GM23248 (cell line): ENCODE results near the gene MKI67. TPM values are rescaled to one million over a fixed set of nuclear protein-coding genes. Genes with fewer than 3 reads are reported as not detected.

ENCODE experiments used
- DNase-seq: peaks from one replicate; pipeline ENCODE4 v3.0.0-alpha.2; 2015
- H2AFZ ChIP-seq: fragments of 200-600 bp; sonication (generic); 2 replicates; pipeline ENCODE4 v1.6.1; 2016; ENCODE audit warnings: antibody characterized with exemption
- H3F3A ChIP-seq: fragments of 200-600 bp; sonication (generic); 2 replicates; pipeline ENCODE4 v1.6.1; 2016; ENCODE audit warnings: mild to moderate bottlenecking, antibody characterized with exemption, mixed run types; ENCODE audit not compliant: insufficient read depth
- H3K27ac ChIP-seq: fragments of 200-600 bp; sonication (generic); 2 replicates; pipeline ENCODE4 v1.5.1; 2016; ENCODE audit warnings: mild to moderate bottlenecking
- H3K27me3 ChIP-seq: fragments of 200-600 bp; sonication (generic); replicated peaks from 2 replicates; pipeline ENCODE4 v1.6.1; 2016; ENCODE audit warnings: mild to moderate bottlenecking; ENCODE audit not compliant: insufficient read depth
- H3K36me3 ChIP-seq: fragments of 200-600 bp; sonication (generic); 2 replicates; pipeline ENCODE4 v1.6.1; 2016; ENCODE audit warnings: low read depth, mild to moderate bottlenecking
- H3K4me1 ChIP-seq: fragments of 200-600 bp; sonication (generic); 2 replicates; pipeline ENCODE4 v1.6.1; 2016; ENCODE audit warnings: mild to moderate bottlenecking; ENCODE audit not compliant: insufficient read depth
- H3K4me2 ChIP-seq: fragments of 200-600 bp; sonication (generic); one replicate; pipeline ENCODE4 v1.6.1; 2016; ENCODE audit warnings: mild to moderate bottlenecking; ENCODE audit not compliant: unreplicated experiment
- H3K4me3 ChIP-seq: fragments of 200-600 bp; sonication (generic); 2 replicates; pipeline ENCODE4 v1.5.1; 2016; ENCODE audit warnings: mild to moderate bottlenecking
- H3K79me2 ChIP-seq: fragments of 200-600 bp; sonication (generic); 2 replicates; pipeline ENCODE4 v1.6.1; 2016; ENCODE audit warnings: mild to moderate bottlenecking; ENCODE audit not compliant: insufficient read depth
- H3K9ac ChIP-seq: fragments of 200-600 bp; sonication (generic); 2 replicates; pipeline ENCODE4 v1.6.1; 2016; ENCODE audit warnings: mild to moderate bottlenecking
- H3K9me2 ChIP-seq: fragments of 200-600 bp; sonication (generic); 2 replicates; pipeline ENCODE4 v1.6.1; 2016; ENCODE audit warnings: mixed run types, mild to moderate bottlenecking, moderate library complexity; ENCODE audit not compliant: insufficient read depth
- H3K9me3 ChIP-seq: fragments of 200-600 bp; sonication (generic); one replicate; pipeline ENCODE4 v1.6.1; 2017; ENCODE audit warnings: low read depth
- H4K20me1 ChIP-seq: fragments of 200-600 bp; sonication (generic); 2 replicates; pipeline ENCODE4 v1.6.0; 2016; ENCODE audit not compliant: insufficient read depth
- EZH2 ChIP-seq: fragments of 200-600 bp; sonication (generic); IDR thresholded peaks from 2 replicates; pipeline ENCODE4 v1.6.1; 2018; ENCODE audit warnings: antibody characterized with exemption, mild to moderate bottlenecking; ENCODE audit not compliant: insufficient read depth, poor library complexity, severe bottlenecking
- EZH2phosphoT487 ChIP-seq: fragments of 200-600 bp; sonication (generic); IDR thresholded peaks from 2 replicates; pipeline ENCODE4 v1.6.1; 2018; ENCODE audit warnings: antibody characterized with exemption, moderate library complexity, mild to moderate bottlenecking, low read depth; ENCODE audit not compliant: insufficient read depth
- WGBS, 2 experiments: methylation state at CpG; one replicate each; pipeline ENCODE4 v1.1.6; 2015 to 2017; ENCODE audit warnings: low lambda C conversion rate in 2 of 2, low coverage in 1 of 2; ENCODE audit errors: missing lambda C conversion rate in 2 of 2; 5-methylcytosine and 5-hydroxymethylcytosine counted together
- in situ Hi-C: fragments of 300-500 bp; cut with MboI; formaldehyde crosslinking; loops from 2 replicates; pipeline ENCODE4 v1.15.0; 2020
- polyA plus RNA-seq: library from polyadenylated mRNA; unstranded; fragments of >200 nt; fragmentation: Nextera tagmentation; extraction: Ambion mirVana; gene quantifications from 2 replicates; pipeline ENCODE4 v1.2.1, GENCODE V29; 2016
- total RNA-seq: library from RNA; depleted of rRNA; stranded (reverse); fragments of >200 nt; shearing (Covaris generic); gene quantifications from 2 replicates; pipeline ENCODE4 v1.2.3, GENCODE V29; 2014

Gene MKI67
- total and polyA plus RNA-seq, 2 experiments from 2014 or later, result 12.2 to 22.5 TPM

DNA sequence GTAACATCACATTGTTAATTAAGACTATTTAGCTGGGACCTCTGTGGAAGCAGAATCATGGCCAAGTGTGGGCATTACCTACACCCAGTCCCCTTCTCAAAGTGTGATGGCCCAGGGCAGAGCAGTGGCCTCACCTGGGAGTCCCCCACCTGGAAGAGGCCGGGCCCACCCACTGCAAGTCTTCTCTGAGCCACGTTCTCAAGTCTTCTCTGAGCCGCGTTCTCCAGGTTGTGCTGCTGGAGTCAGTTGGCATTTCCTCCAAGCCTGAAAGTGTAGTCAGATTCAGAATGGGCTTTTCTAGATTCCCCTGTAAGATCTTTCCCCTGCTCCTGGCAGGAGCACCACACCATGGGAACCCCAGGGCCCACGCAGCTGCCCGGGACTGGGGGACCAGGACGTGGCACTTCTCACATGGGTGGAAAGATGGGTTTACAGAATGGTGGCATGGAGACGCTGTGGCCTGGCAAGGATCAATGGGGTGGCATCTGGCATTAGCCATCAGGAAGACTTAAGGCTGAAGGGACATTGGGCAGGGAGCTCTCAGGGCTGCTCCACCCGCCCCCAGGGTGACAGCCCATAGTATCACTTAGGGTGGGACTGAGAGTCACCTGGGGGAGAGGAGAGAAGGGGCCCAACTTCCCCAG lies 68.0 kb downstream of the MKI67 start:
- H3K79me2 ChIP-seq, result no peaks in the 10 kb centered on the region
- WGBS, 2 experiments, result 85 to 89% methylated on average over 9 of the region's 9 CpGs
- no peak overlapping the region for H2AFZ ChIP-seq
- H3K4me2 ChIP-seq, result no peak overlapping the region
- H3K9me3 ChIP-seq, result no peaks in the 10 kb centered on the region
- H3K36me3 ChIP-seq, result no peaks in the 10 kb centered on the region
- in situ Hi-C loops, result no loop called here
- H3K9ac ChIP-seq, result no peak overlapping the region
- no peaks in the 10 kb centered on the region for H3K27me3 ChIP-seq
- DNase-seq, result no peak
- no peaks in the 10 kb centered on the region for H4K20me1 ChIP-seq
- no peak overlapping the region for H3K27ac ChIP-seq
- H3F3A ChIP-seq, result no peaks in the 10 kb centered on the region
- no peaks in the 10 kb centered on the region for H3K4me1 ChIP-seq
- no peaks in the 10 kb centered on the region for H3K9me2 ChIP-seq
- H3K4me3 ChIP-seq, result no peak overlapping the region
- TF ChIP-seq EZH2phosphoT487 (no peak), EZH2 (no peak)

DNA sequence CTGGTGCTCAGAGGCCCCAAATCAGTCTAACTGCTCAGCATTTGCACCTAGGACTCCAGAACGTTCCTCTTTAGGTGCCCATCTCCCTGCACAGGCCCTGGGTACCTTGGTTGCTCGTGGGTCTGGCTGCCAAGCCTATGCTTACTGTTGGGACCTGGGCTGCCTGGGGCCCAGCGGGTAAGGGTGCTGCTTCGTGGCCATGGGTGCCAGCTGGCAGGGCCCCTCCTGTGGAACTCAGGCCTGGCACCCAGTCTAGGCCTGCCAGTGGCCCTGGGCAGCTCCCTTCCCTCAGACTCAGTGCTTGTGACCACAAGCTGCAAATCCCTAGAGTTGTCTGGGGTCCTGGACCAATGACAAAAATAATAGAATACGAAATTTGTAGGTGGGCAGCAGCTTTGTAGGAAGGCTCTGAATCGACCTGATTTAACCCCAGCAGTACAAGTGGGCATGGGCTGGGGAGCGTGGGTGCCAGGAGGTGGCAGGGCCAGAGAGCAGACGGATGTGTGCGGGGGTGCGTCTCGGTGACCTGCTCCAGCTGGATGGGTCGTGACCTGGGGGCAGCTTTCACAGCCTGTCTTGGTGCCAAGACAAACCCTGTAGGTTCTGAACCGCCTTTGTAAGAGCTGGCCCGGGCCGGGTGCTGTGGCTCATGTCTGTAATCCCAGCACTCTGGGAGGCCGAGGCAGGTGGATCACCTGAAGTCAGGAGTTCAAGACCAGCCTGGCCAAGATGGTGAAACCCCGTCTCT lies 69.7 kb downstream of the MKI67 start:
- H3K4me2 ChIP-seq, result no peak overlapping the region
- in situ Hi-C loops, result no loop called here
- 77 to 80% methylated on average over 17 of the region's 17 CpGs for WGBS, 2 experiments
- TF ChIP-seq EZH2, result no peak
- no peak for TF ChIP-seq EZH2phosphoT487
- no peaks in the 10 kb centered on the region for H3K79me2 ChIP-seq
- no peak overlapping the region for H3K4me3 ChIP-seq
- no peaks in the 10 kb centered on the region for H4K20me1 ChIP-seq
- H3K9ac ChIP-seq, result no peak overlapping the region
- H3F3A ChIP-seq, result no peaks in the 10 kb centered on the region
- H3K27me3 ChIP-seq, result no peaks in the 10 kb centered on the region
- no peaks in the 10 kb centered on the region for H3K9me3 ChIP-seq
- H3K36me3 ChIP-seq, result no peaks in the 10 kb centered on the region
- no peak for DNase-seq
- H3K9me2 ChIP-seq, result no peaks in the 10 kb centered on the region
- H3K27ac ChIP-seq, result no peak overlapping the region
- H2AFZ ChIP-seq, result no peak overlapping the region
- H3K4me1 ChIP-seq, result no peaks in the 10 kb centered on the region

DNA sequence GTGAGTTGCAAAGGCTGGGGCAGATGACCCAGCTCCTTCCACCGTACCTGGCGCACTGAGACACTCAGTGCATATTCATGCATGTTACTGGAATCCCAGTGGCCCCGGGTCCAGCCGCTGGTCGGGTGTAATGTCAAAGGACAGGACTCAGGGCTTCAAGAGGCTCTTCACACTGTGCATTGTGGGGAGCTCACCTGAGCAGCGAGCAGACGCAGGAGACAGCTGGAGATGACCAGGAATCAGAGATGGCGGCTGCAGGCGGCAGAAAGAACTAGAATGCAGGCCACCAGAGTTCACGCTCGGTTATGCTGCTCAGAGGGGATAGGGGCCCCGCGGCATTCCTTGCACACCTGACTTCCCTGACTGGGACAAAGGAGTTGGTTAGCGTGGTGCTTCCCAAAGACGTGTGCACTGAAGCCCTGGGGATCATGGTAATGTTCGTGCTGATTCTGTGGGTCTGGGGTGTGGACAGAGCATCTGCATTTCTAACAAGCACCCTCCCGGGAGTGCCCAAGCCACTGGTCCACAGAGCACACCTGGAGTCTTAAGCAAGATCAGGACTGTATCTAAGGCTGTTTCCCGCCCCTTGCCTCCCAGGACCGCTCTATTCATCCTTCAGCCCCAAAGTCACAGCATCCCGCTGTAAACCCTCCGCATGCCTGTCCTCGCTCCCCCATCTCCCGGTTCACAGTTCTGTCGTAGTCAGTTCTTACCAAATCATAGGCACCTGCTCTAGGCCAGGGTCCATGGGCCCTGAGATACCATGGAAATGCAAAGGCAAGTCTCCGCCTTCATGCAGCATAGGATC lies 71.0 kb downstream of the MKI67 start:
- H3K4me2 ChIP-seq, result no peak overlapping the region
- in situ Hi-C loops, result no loop called here
- TF ChIP-seq EZH2 (no peak), EZH2phosphoT487 (no peak)

DNA sequence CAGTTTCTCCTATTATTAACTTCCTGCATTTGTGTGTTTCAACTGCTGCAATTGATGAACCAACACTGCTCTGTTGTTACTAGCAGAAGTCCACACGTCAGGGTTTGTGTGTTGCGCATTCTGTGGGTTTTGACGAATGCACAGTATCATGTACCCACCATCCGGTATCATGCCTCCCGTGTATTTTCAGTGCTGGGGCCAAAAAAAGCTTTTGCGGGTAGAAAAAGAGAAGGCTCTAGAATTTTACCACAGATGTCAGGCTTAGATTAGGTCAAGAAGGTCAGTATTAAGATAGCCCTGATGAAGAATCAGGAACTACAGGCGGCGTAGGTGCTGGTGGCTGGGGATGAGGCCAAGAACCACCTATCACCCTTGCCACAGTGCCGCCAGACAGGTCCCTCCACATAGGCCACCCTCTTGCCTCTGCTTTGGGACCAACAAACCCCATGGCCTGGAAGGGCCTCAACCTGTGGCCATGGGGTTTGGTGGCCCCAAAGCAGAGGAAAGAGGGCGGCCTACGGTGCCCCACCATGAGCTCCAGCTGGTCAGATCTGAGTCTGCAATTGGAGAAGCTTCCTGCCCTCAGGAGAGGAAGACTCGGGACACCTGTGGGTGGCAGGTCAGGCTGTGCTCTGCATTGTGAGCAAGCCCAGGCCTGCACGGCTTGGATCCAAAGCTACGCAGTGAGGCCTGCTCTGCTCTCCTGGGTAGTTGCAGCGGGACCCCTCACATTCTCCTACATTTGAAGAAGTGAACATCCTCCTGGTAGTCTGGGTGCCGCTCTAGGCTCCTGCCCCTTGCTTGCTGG lies 71.9 kb downstream of the MKI67 start:
- Histone ChIP-seq H4K20me1 (no peaks in the 10 kb centered on the region), H3K4me2 (no peak overlapping the region), H3K79me2 (no peaks in the 10 kb centered on the region), H3F3A (no peaks in the 10 kb centered on the region), H3K27me3 (no peaks in the 10 kb centered on the region), H3K9me3 (no peaks in the 10 kb centered on the region), H3K27ac (no peak overlapping the region), H3K4me1 (peaks cover 7% of the 10 kb centered on the region), H3K9me2 (no peaks in the 10 kb centered on the region), H3K4me3 (no peak overlapping the region), H3K36me3 (no peaks in the 10 kb centered on the region), H2AFZ (no peak overlapping the region), H3K9ac (no peak overlapping the region)
- 93 to 94% methylated on average over 16 of the region's 16 CpGs for WGBS, 2 experiments
- no peak for TF ChIP-seq EZH2phosphoT487
- TF ChIP-seq EZH2, result no peak
- in situ Hi-C loops, result no loop called here
- DNase-seq, result no peak

More for the DNA sequence above, 71.0 kb downstream of the MKI67 start:
- DNase-seq, result no peak
- H3K9me2 ChIP-seq, result no peaks in the 10 kb centered on the region
- no peak overlapping the region for H3K9ac ChIP-seq
- 92 to 94% methylated on average over 25 of the region's 25 CpGs for WGBS, 2 experiments
- H3K36me3 ChIP-seq, result no peaks in the 10 kb centered on the region
- H3K4me3 ChIP-seq, result no peak overlapping the region
- no peaks in the 10 kb centered on the region for H4K20me1 ChIP-seq
- no peaks in the 10 kb centered on the region for H3K79me2 ChIP-seq
- H3F3A ChIP-seq, result no peaks in the 10 kb centered on the region
- H3K27ac ChIP-seq, result no peak overlapping the region
- peaks cover 7% of the 10 kb centered on the region for H3K4me1 ChIP-seq
- no peaks in the 10 kb centered on the region for H3K9me3 ChIP-seq
- no peaks in the 10 kb centered on the region for H3K27me3 ChIP-seq
- no peak overlapping the region for H2AFZ ChIP-seq
